Erythroblast (primary cell): Measurements from ENCODE around the gene CCDC57.

ENCODE experiments used
- GATA1 ChIP-seq: IDR thresholded peaks from 2 replicates; pipeline ENCODE4 v1.6.1; 2011; ENCODE audit warnings: low read depth, mild to moderate bottlenecking, control low read depth, low read length, moderate library complexity
- POLR2A ChIP-seq: IDR thresholded peaks from 2 replicates; pipeline ENCODE4 v1.6.1; 2011; ENCODE audit warnings: mild to moderate bottlenecking, low read length

DNA sequence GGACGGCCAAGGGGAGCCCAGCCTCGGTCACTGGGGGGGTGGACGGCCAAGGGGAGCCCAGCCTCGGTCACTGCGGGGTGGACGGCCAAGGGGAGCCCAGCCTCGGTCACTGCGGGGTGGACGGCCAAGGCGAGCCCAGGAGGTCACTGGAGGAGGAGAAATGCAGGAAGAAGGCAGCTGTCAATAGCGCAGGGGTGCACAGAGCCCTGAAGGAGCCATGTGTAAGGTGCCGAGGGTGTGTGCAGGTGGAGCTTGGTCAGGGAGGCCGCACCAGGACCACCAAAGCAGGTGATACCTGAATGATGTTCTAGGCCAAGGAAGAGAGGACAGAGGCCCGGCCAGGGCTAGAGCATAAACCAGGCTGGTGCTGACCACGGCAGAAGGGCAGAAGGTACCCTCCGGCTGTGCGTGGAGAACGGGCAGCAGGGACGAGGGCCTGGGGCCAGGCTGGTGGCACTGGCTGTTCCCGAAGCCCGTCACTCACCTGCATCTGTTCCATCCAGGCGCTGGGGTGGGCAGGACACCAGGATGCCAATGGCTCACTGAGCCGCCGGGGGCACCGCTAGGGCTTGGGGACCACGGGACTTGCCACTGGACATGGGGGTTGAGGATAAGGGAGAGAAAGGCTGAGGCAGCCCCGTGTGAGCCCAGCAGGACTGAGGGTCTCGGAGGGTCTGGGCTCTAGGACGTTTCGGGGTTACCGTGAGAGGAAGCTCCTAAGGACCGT lies 5.9 kb upstream of the CCDC57 start:
- TF ChIP-seq POLR2A (no peak), GATA1 (no peak)
